Panc1 (cell line): ENCODE measurements around the gene DCDC2. TPM values are rescaled to one million over a fixed set of nuclear protein-coding genes. Genes with fewer than 3 reads are reported as not detected.

Experiments used
- ATAC-seq: fragments of 200-7000 bp; cut with Tn5 transposase; 2 replicates; pipeline ENCODE4 v1.9.1; 2020; ENCODE audit warnings: mild to moderate bottlenecking, moderate library complexity
- BruUV-seq: library from RNA; stranded (reverse); fragments of 400-500 nt; replicated peaks from 2 replicates; lab custom pipeline; 2021; lab: Mats Ljungman, UMichigan
- CTCF ChIA-PET: fragments of 300-600 bp; sonication (Branson Sonifier 250); formaldehyde crosslinking; loops from one replicate; lab custom pipeline; 2022; ENCODE audit warnings: antibody characterized with exemption; lab: Charles Lee
- POLR2A ChIA-PET: fragments of 300-600 bp; sonication (Branson Sonifier 250); formaldehyde crosslinking; loops from one replicate; lab custom pipeline; 2022; ENCODE audit warnings: antibody characterized with exemption; lab: Charles Lee
- DNase-seq: peaks from one replicate; pipeline ENCODE4 v3.0.0-alpha.2; 2010; ENCODE audit warnings: low read depth, low spot score
- H3K27ac ChIP-seq: 2 replicates; pipeline ENCODE4 v1.5.1; 2011; ENCODE audit warnings: mild to moderate bottlenecking, low read length, inconsistent platforms
- H3K27me3 ChIP-seq: fragments of 200-500 bp; sonication (Bioruptor generic); 2 replicates; pipeline ENCODE4 v1.6.0; 2014; ENCODE audit warnings: low read length, inconsistent platforms; ENCODE audit not compliant: control insufficient read depth, insufficient read depth
- H3K36me3 ChIP-seq: fragments of 200-500 bp; sonication (Bioruptor generic); 2 replicates; pipeline ENCODE4 v1.5.1; 2014; ENCODE audit warnings: inconsistent platforms, mild to moderate bottlenecking, low read length, moderate library complexity; ENCODE audit not compliant: control insufficient read depth, insufficient read depth
- H3K4me1 ChIP-seq: 2 replicates; pipeline ENCODE4 v1.5.1; 2011; ENCODE audit warnings: inconsistent platforms, mild to moderate bottlenecking, low read length, moderate library complexity; ENCODE audit not compliant: control insufficient read depth, insufficient read depth
- H3K4me3 ChIP-seq, 2 experiments: 2 replicates each; pipeline ENCODE4 v1.5.1; 2011 to 2012; ENCODE audit warnings: low read depth in 2 of 2, low read length in 2 of 2, mild to moderate bottlenecking in 2 of 2, inconsistent platforms in 1 of 2, moderate library complexity in 1 of 2
- H3K9me3 ChIP-seq: fragments of 200-500 bp; sonication (Bioruptor generic); 2 replicates; pipeline ENCODE4 v1.5.1; 2014; ENCODE audit warnings: low read depth, mild to moderate bottlenecking, inconsistent platforms, low read length, moderate library complexity; ENCODE audit not compliant: control insufficient read depth, insufficient read depth
- POLR2AphosphoS5 ChIP-seq: IDR thresholded peaks from 2 replicates; pipeline ENCODE4 v1.6.1; 2012; ENCODE audit warnings: mild to moderate bottlenecking, low read depth, low read length, moderate library complexity
- SIN3A ChIP-seq: IDR thresholded peaks from 2 replicates; pipeline ENCODE4 v1.6.1; 2012; ENCODE audit warnings: low read depth, mild to moderate bottlenecking, low read length, moderate library complexity, borderline replicate concordance; ENCODE audit not compliant: insufficient read depth
- TCF7L2 ChIP-seq: IDR thresholded peaks from 2 replicates; pipeline ENCODE4 v1.6.1; 2011; ENCODE audit warnings: mild to moderate bottlenecking, low read depth, low read length, inconsistent platforms
- in situ Hi-C: cut with HindIII; loops from 2 replicates; pipeline ENCODE4 v1.10.0; 2016; ENCODE audit warnings: low sequenced_read_pairs, low pct_unique_long_range_greater_than_20kb
- intact Hi-C: fragments of 100-400 bp; cut with micrococcal nuclease; formaldehyde crosslinking; loops from one replicate; pipeline ENCODE4 v1.10.0; 2022; ENCODE audit not compliant: unreplicated experiment
- total RNA-seq: library from RNA; stranded (reverse); gene quantifications from one replicate; pipeline ENCODE4 v1.2.1, GENCODE V29; 2021; ENCODE audit not compliant: unreplicated experiment
- TF ChIP-seq, protein P1 (sequence below): fragments of 450-650 bp; IDR thresholded peaks from 2 replicates; pipeline ENCODE4 v1.5.1; 2017; ENCODE audit warnings: mild to moderate bottlenecking
- TF ChIP-seq, protein P2 (sequence below), 2 experiments: IDR thresholded peaks; 2 replicates each; pipeline ENCODE4 v1.6.1; 2011 to 2012; ENCODE audit warnings: low read depth in 2 of 2, control low read depth in 1 of 2, low read length in 1 of 2, mild to moderate bottlenecking in 1 of 2, moderate library complexity in 1 of 2; ENCODE audit not compliant: insufficient read depth in 1 of 2

Gene DCDC2
- total RNA-seq, 1 experiment from 2014 or later = 0.15 TPM

DNA sequence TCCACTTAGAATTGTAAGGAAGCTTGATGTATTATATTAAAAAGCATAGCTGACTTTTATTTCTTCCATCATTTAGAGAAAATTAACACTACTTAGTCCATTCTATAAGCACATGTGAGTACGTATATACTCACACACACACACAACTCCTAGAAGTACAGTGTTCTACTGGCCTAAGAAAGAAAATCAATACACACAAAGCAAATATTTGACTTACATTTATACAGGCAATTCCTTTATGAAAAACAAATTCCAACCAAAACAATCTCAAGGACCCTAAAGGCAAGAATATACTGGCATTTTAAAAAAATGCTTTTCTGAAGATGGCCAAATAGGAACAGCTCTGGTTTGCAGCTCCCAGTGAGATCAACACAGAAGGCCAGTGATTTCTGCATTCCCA is 160.0 kb downstream of the DCDC2 start:
- Histone ChIP-seq H3K36me3 (no peaks in the 10 kb centered on the region), H3K4me3 (no peak overlapping the region), H3K4me1 (no peaks in the 10 kb centered on the region), H3K27ac (no peak overlapping the region), H3K27me3 (no peaks in the 10 kb centered on the region), H3K9me3 (no peaks in the 10 kb centered on the region)
- ATAC-seq = no peak
- CTCF ChIA-PET = no interaction called here
- POLR2A ChIA-PET = no interaction called here
- intact Hi-C loops = no loop called here
- TF ChIP-seq POLR2AphosphoS5 (no peak), TCF7L2 (no peak), SIN3A (no peak)
- TF ChIP-seq, protein P1, sequence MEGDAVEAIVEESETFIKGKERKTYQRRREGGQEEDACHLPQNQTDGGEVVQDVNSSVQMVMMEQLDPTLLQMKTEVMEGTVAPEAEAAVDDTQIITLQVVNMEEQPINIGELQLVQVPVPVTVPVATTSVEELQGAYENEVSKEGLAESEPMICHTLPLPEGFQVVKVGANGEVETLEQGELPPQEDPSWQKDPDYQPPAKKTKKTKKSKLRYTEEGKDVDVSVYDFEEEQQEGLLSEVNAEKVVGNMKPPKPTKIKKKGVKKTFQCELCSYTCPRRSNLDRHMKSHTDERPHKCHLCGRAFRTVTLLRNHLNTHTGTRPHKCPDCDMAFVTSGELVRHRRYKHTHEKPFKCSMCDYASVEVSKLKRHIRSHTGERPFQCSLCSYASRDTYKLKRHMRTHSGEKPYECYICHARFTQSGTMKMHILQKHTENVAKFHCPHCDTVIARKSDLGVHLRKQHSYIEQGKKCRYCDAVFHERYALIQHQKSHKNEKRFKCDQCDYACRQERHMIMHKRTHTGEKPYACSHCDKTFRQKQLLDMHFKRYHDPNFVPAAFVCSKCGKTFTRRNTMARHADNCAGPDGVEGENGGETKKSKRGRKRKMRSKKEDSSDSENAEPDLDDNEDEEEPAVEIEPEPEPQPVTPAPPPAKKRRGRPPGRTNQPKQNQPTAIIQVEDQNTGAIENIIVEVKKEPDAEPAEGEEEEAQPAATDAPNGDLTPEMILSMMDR = no peak
- TF ChIP-seq, protein P2, sequence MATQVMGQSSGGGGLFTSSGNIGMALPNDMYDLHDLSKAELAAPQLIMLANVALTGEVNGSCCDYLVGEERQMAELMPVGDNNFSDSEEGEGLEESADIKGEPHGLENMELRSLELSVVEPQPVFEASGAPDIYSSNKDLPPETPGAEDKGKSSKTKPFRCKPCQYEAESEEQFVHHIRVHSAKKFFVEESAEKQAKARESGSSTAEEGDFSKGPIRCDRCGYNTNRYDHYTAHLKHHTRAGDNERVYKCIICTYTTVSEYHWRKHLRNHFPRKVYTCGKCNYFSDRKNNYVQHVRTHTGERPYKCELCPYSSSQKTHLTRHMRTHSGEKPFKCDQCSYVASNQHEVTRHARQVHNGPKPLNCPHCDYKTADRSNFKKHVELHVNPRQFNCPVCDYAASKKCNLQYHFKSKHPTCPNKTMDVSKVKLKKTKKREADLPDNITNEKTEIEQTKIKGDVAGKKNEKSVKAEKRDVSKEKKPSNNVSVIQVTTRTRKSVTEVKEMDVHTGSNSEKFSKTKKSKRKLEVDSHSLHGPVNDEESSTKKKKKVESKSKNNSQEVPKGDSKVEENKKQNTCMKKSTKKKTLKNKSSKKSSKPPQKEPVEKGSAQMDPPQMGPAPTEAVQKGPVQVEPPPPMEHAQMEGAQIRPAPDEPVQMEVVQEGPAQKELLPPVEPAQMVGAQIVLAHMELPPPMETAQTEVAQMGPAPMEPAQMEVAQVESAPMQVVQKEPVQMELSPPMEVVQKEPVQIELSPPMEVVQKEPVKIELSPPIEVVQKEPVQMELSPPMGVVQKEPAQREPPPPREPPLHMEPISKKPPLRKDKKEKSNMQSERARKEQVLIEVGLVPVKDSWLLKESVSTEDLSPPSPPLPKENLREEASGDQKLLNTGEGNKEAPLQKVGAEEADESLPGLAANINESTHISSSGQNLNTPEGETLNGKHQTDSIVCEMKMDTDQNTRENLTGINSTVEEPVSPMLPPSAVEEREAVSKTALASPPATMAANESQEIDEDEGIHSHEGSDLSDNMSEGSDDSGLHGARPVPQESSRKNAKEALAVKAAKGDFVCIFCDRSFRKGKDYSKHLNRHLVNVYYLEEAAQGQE (IDR thresholded peaks at IDR 0.05; ENCODE audit: insufficient read depth in 1 of 2, low read depth in 2 of 2, low read length in 1 of 2) = no peak
- no TSS peak for BruUV-seq
- in situ Hi-C loops = no loop called here
- DNase-seq = no peak

DNA sequence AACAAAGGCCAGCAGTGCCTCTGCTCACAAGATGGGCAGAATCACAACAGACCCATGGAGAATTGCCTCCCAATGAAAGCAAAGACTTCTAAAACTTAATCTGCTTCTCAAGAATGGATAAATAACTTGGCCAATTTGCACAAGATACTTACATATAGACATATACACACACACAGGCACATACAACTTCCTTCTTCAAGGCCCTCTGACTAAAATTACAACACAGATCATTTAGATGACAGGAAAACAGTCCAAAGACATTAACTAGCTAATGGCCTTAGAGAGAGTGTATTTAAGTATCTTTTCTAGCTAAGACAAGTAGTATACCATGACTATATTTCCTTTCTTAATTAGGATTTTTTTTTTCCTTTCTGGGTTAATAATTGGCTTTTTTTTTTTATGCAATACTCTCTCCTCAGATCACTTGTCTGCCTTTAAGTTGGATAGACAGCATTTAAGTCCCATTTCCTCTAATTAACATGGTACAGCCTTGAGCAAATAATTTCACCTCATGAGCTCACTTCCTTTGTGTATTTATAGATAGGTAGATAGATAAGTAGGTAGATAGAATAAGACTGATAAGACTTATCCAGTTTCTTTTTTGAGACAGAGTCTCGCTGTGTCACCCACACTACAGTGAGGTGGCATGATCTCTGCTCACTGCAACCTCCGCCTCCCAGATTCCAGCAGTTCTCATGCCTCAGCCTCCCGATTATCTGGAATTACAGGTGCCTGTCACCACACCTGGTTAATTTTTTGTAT is 161.8 kb downstream of the DCDC2 start:
- no TSS peak for BruUV-seq
- ATAC-seq (no peak), DNase-seq (no peak)
- H3K27me3 ChIP-seq = no peaks in the 10 kb centered on the region
- H3K4me3 ChIP-seq = no peak overlapping the region
- no peak for TF ChIP-seq SIN3A
- TF ChIP-seq, protein P2 (IDR thresholded peaks at IDR 0.05; ENCODE audit: insufficient read depth in 1 of 2, low read depth in 2 of 2, low read length in 1 of 2) = no peak
- no peak for TF ChIP-seq TCF7L2
- TF ChIP-seq POLR2AphosphoS5 = no peak
- TF ChIP-seq, protein P1 = no peak
- CTCF ChIA-PET = no interaction called here
- no peaks in the 10 kb centered on the region for H3K36me3 ChIP-seq
- POLR2A ChIA-PET = no interaction called here
- H3K4me1 ChIP-seq = no peaks in the 10 kb centered on the region
- H3K9me3 ChIP-seq = no peaks in the 10 kb centered on the region
- no peak overlapping the region for H3K27ac ChIP-seq
- in situ Hi-C loops (no loop called here), intact Hi-C loops (no loop called here)
